ENCODE data around the gene SS18L1.

GRCh38 chr20:62134735-62135231 lies 8.8 kb upstream of the SS18L1 start:
- TF ChIP-seq CTCF (IDR thresholded peaks at IDR 0.05) (no peak), POLR2A (IDR thresholded peaks at IDR 0.05) (no peak)

Data from right lobe of liver (tissue), 4 donors.